H9 (cell line): ENCODE results near the gene MOXD1. TPM values are rescaled to one million over a fixed set of nuclear protein-coding genes. Genes with fewer than 3 reads are reported as not detected.

Experiments used
- DNase-seq: peaks from one replicate; pipeline ENCODE4 v3.0.0-alpha.2; 2017
- H2AFZ ChIP-seq: one replicate; pipeline ENCODE4 v1.6.1; 2013; ENCODE audit warnings: mild to moderate bottlenecking, low read length, control low read depth, moderate library complexity
- H2AK5ac ChIP-seq: 2 replicates; pipeline ENCODE4 v1.6.1; 2013; ENCODE audit warnings: low read length, control low read depth, mixed read lengths; ENCODE audit not compliant: insufficient read length
- H2BK120ac ChIP-seq: one replicate; pipeline ENCODE4 v1.6.1; 2013; ENCODE audit warnings: low read depth, mild to moderate bottlenecking, low read length, control low read depth, inconsistent platforms; ENCODE audit not compliant: poor library complexity, severe bottlenecking
- H2BK12ac ChIP-seq: 2 replicates; pipeline ENCODE4 v1.6.1; 2013; ENCODE audit warnings: low read length, control low read depth, mixed read lengths, low read depth; ENCODE audit not compliant: insufficient read length
- H2BK15ac ChIP-seq: 2 replicates; pipeline ENCODE4 v1.6.1; 2013; ENCODE audit warnings: low read depth, low read length, control low read depth
- H2BK20ac ChIP-seq: one replicate; pipeline ENCODE4 v1.6.1; 2013; ENCODE audit warnings: low read depth, mild to moderate bottlenecking, low read length, control low read depth, inconsistent platforms; ENCODE audit not compliant: poor library complexity, severe bottlenecking
- H2BK5ac ChIP-seq: 2 replicates; pipeline ENCODE4 v1.6.1; 2013; ENCODE audit warnings: low read length, control low read depth, mixed read lengths; ENCODE audit not compliant: insufficient read length
- H3K14ac ChIP-seq: 2 replicates; pipeline ENCODE4 v1.6.1; 2013; ENCODE audit warnings: low read length, control low read depth; ENCODE audit not compliant: insufficient read depth
- H3K18ac ChIP-seq: 2 replicates; pipeline ENCODE4 v1.6.1; 2013; ENCODE audit warnings: low read depth, mild to moderate bottlenecking, mixed read lengths, low read length, control low read depth; ENCODE audit not compliant: insufficient read length
- H3K23ac ChIP-seq: 2 replicates; pipeline ENCODE4 v1.6.1; 2013; ENCODE audit warnings: low read length, control low read depth, mixed read lengths, low read depth; ENCODE audit not compliant: insufficient read length
- H3K23me2 ChIP-seq: 2 replicates; pipeline ENCODE4 v1.6.1; 2013; ENCODE audit warnings: low read depth, mild to moderate bottlenecking, mixed read lengths, low read length, control low read depth; ENCODE audit not compliant: insufficient read length, poor library complexity, severe bottlenecking
- H3K27ac ChIP-seq: 2 replicates; pipeline ENCODE4 v1.5.1; 2013; ENCODE audit warnings: low read length, control low read depth, mixed read lengths, low read depth; ENCODE audit not compliant: insufficient read length
- H3K27me3 ChIP-seq: 2 replicates; pipeline ENCODE4 v1.6.1; 2013; ENCODE audit warnings: low read length, control low read depth, inconsistent platforms; ENCODE audit not compliant: insufficient read depth
- H3K4ac ChIP-seq: 2 replicates; pipeline ENCODE4 v1.6.1; 2013; ENCODE audit warnings: low read depth, mild to moderate bottlenecking, control low read depth, inconsistent platforms, low read length, moderate library complexity
- H3K4me1 ChIP-seq: 2 replicates; pipeline ENCODE4 v1.6.1; 2013; ENCODE audit warnings: low read length, control low read depth, inconsistent platforms; ENCODE audit not compliant: insufficient read depth
- H3K4me2 ChIP-seq: 2 replicates; pipeline ENCODE4 v1.6.1; 2013; ENCODE audit warnings: low read length, control low read depth, mixed read lengths; ENCODE audit not compliant: insufficient read length, insufficient read depth
- H3K56ac ChIP-seq: 2 replicates; pipeline ENCODE4 v1.6.1; 2013; ENCODE audit warnings: low read depth, mild to moderate bottlenecking, mixed read lengths, low read length, control low read depth; ENCODE audit not compliant: insufficient read length
- H3K79me1 ChIP-seq: 2 replicates; pipeline ENCODE4 v1.6.1; 2013; ENCODE audit warnings: low read depth, mild to moderate bottlenecking, moderate library complexity, low read length, control low read depth, inconsistent platforms; ENCODE audit not compliant: insufficient read depth, poor library complexity, severe bottlenecking
- H3K79me2 ChIP-seq: 2 replicates; pipeline ENCODE4 v1.6.1; 2013; ENCODE audit warnings: low read length, control low read depth, inconsistent platforms; ENCODE audit not compliant: insufficient read depth
- H3K9ac ChIP-seq: 2 replicates; pipeline ENCODE4 v1.6.1; 2013; ENCODE audit warnings: low read length, control low read depth, mixed read lengths; ENCODE audit not compliant: insufficient read length; ENCODE audit errors: extremely low read depth
- H3K9me3 ChIP-seq: one replicate; pipeline ENCODE4 v1.6.1; 2013; ENCODE audit warnings: low read depth, low read length, inconsistent platforms; ENCODE audit not compliant: control insufficient read depth
- H3T11ph ChIP-seq: one replicate; pipeline ENCODE4 v1.6.1; 2013; ENCODE audit warnings: mild to moderate bottlenecking, low read length, control low read depth, inconsistent platforms
- H4K20me1 ChIP-seq: one replicate; pipeline ENCODE4 v1.6.1; 2013; ENCODE audit not compliant: control insufficient read depth, insufficient read length, insufficient read depth
- H4K5ac ChIP-seq: 2 replicates; pipeline ENCODE4 v1.6.1; 2013; ENCODE audit warnings: low read depth, mild to moderate bottlenecking, mixed read lengths, low read length, control low read depth; ENCODE audit not compliant: insufficient read length
- H4K8ac ChIP-seq: replicated peaks from 2 replicates; pipeline ENCODE4 v1.6.1; 2013; ENCODE audit warnings: low read length, control low read depth, mixed read lengths, low read depth; ENCODE audit not compliant: insufficient read length
- H4K91ac ChIP-seq: 2 replicates; pipeline ENCODE4 v1.6.1; 2013; ENCODE audit warnings: low read depth, mild to moderate bottlenecking, moderate library complexity, mixed read lengths, low read length, control low read depth; ENCODE audit not compliant: insufficient read length
- H3K27ac Mint-ChIP-seq, 3 experiments: 2 replicates in 2 of 3; 3 replicates in 1 of 3; pipeline ENCODE4 v1.8.0; 2020 to 2021; ENCODE audit warnings: mixed read lengths in 3 of 3, mild to moderate bottlenecking in 1 of 3, moderate library complexity in 1 of 3
- H3K27me3 Mint-ChIP-seq: 2 replicates; pipeline ENCODE4 v1.8.0; 2021; ENCODE audit warnings: low read depth, mild to moderate bottlenecking, moderate library complexity, mixed read lengths
- H3K36me3 Mint-ChIP-seq, 3 experiments: 2 replicates in 2 of 3; 3 replicates in 1 of 3; pipeline ENCODE4 v1.8.0; 2020 to 2021; ENCODE audit warnings: low read depth in 3 of 3, mixed read lengths in 3 of 3; ENCODE audit not compliant: insufficient read depth in 1 of 3
- H3K4me1 Mint-ChIP-seq, 2 experiments: 2 replicates each; pipeline ENCODE4 v1.8.0; 2020; ENCODE audit warnings: mixed read lengths in 2 of 2
- H3K4me3 Mint-ChIP-seq, 2 experiments: 2 replicates in 1 of 2; 3 replicates in 1 of 2; pipeline ENCODE4 v1.8.0; 2020 to 2021; ENCODE audit warnings: mild to moderate bottlenecking in 2 of 2, mixed read lengths in 2 of 2, moderate library complexity in 1 of 2
- H3K9me3 Mint-ChIP-seq, 2 experiments: 2 replicates in 1 of 2; 3 replicates in 1 of 2; pipeline ENCODE4 v1.8.0; 2020; ENCODE audit warnings: mild to moderate bottlenecking in 2 of 2, mixed read lengths in 2 of 2, moderate library complexity in 1 of 2
- WGBS: extraction: QIAGEN DNeasy Blood & Tissue Kit; methylation state at CpG from one replicate; pipeline ENCODE4 v1.1.7; 2013; ENCODE audit warnings: missing lambda C conversion rate, low lambda C conversion rate, mixed read lengths; ENCODE audit not compliant: insufficient read length; ENCODE audit errors: extremely low coverage; 5-methylcytosine and 5-hydroxymethylcytosine counted together
- total RNA-seq: library from RNA; stranded (reverse); gene quantifications from 2 replicates; pipeline ENCODE4 v1.2.1, GENCODE V29; 2021
- TF ChIP-seq, protein P1 (sequence below): fragments of 200-600 bp; sonication (generic); conservative IDR thresholded peaks from 3 replicates; pipeline ENCODE4 v1.8.0; 2021; ENCODE audit warnings: antibody characterized with exemption, mild to moderate bottlenecking

MOXD1 gene
- total RNA-seq, 1 experiment from 2014 or later: 2.3 TPM

- no peaks in the 10 kb centered on the region for H3K4me1 ChIP-seq
- H3K23ac ChIP-seq: no peak overlapping the region
- H3K4me2 ChIP-seq: no peak overlapping the region
- no peak overlapping the region for H2BK15ac ChIP-seq
- no peak overlapping the region for H3K27ac ChIP-seq
- TF ChIP-seq, protein P1, sequence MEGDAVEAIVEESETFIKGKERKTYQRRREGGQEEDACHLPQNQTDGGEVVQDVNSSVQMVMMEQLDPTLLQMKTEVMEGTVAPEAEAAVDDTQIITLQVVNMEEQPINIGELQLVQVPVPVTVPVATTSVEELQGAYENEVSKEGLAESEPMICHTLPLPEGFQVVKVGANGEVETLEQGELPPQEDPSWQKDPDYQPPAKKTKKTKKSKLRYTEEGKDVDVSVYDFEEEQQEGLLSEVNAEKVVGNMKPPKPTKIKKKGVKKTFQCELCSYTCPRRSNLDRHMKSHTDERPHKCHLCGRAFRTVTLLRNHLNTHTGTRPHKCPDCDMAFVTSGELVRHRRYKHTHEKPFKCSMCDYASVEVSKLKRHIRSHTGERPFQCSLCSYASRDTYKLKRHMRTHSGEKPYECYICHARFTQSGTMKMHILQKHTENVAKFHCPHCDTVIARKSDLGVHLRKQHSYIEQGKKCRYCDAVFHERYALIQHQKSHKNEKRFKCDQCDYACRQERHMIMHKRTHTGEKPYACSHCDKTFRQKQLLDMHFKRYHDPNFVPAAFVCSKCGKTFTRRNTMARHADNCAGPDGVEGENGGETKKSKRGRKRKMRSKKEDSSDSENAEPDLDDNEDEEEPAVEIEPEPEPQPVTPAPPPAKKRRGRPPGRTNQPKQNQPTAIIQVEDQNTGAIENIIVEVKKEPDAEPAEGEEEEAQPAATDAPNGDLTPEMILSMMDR: no peak
- H2BK120ac ChIP-seq: no peak overlapping the region
- H3K27me3 ChIP-seq: no peaks in the 10 kb centered on the region
- WGBS: no CpG with 5 or more reads among the region's 3 CpGs
- H3K14ac ChIP-seq: no peak overlapping the region
- no peak overlapping the region for H3T11ph ChIP-seq
- H3K79me2 ChIP-seq: no peaks in the 10 kb centered on the region
- H3K9ac ChIP-seq: no peak overlapping the region
- H4K8ac ChIP-seq: no peak overlapping the region
- no peak for DNase-seq
- Mint-ChIP-seq H3K4me1 (no peaks in the 10 kb centered on the region), H3K36me3 (no peaks in the 10 kb centered on the region; a peak in 1 of 7 replicates), H3K27ac (no peak overlapping the region), H3K4me3 (no peak overlapping the region), H3K9me3 (peaks cover 3 to 11% of the 10 kb centered on the region in 2 experiments), H3K27me3 (no peaks in the 10 kb centered on the region; the same call in 1 of the 2 replicates)
- no peak overlapping the region for H3K56ac ChIP-seq
- no peak overlapping the region for H2BK20ac ChIP-seq
- no peak overlapping the region for H2BK12ac ChIP-seq
- no peak overlapping the region for H2AFZ ChIP-seq
- no peak overlapping the region for H3K4ac ChIP-seq
- H4K91ac ChIP-seq: no peak overlapping the region
- no peak overlapping the region for H4K5ac ChIP-seq
- H3K9me3 ChIP-seq: no peaks in the 10 kb centered on the region
- no peak overlapping the region for H2BK5ac ChIP-seq
- no peaks in the 10 kb centered on the region for H4K20me1 ChIP-seq
- H3K18ac ChIP-seq: no peak overlapping the region
- H3K79me1 ChIP-seq: no peaks in the 10 kb centered on the region
- H3K23me2 ChIP-seq: no peaks in the 10 kb centered on the region
- no peak overlapping the region for H2AK5ac ChIP-seq
Observed at GRCh38 chr6:132423839-132424238, 22.6 kb upstream of the MOXD1 start.
